GM20431 (cell line): ENCODE measurements around the gene SETD3.

Source experiments
- in situ Hi-C: fragments of 300-500 bp; cut with MseI, MboI; formaldehyde crosslinking; loops from one replicate; pipeline ENCODE4 v1.15.0; 2020; ENCODE audit warnings: low sequenced_read_pairs; ENCODE audit not compliant: unreplicated experiment

The SETD3 gene

DNA sequence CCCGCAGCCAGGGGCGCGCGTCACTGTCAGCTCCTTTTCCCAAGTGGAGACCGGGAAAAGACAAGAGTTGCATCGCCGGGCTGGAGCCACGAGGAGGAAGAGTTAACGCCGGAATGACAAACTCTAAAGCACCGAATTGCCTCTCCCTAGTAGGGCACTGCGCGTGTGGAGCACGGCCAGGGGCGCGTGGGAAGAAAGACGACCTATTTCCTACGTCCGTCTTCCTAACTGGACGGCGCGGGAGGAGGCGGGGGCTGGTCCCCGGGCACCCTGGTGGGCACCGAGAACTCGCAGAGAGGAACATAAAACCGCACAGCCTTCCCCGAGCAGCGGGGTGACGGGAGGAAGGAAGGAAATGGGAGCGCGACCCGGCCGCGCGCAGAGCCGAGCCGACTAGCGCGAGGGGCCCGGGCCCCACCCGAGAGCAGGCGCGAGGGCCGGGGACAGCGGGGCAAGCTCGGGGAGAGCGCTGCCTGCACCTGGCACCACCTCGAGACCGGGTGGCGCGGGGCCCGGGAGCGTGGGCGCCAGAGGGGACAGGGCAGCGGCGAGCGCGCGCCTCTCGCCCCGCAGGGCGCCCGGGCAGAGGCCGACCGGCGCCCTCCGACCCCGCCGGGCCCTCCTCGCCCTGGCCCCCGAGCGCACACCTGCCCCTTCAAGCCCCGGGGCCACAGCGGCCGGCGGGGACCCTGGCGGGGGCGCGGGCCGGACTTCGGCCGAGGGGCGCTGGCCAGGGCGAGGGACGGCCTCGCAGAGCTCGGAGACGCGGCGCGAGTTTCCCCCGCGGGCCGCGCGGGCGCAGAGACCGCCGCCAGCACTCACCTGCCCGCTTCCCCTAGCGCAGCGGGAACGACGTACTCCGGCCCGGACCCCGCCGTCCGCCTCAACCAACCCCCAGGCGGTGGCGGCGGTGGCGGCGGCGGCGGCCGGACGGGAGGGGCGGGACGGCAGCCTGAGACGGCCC is at the start of gene SETD3:
Gene SETD3, minus strand, starts transcription at position 954 of the 964 bp plus-strand sequence. CDS start 15,054 bp downstream, outside the sequence.
- in situ Hi-C loops, result no loop called here

DNA sequence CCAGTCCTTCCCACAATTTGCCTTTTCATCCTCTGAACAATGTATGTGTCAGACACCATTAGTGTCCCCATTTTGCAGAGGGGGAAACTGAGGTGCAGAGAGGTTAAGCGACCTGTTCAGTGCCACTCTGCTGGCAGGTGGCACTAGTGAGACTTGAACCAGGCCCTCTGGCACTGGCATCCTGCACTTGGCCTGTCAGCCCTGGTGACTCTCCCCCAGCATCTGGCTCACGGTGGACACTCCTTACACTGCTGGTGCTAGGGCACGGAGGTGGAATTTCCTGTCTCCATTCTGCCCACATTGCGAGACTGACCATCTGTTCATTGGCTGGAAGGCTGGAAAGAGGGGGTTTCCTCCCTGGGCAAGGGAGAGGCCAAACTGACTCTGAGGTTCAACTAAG is 49.2 kb upstream of the SETD3 start:
- in situ Hi-C loops, result loop anchor here (10.0 to 25.0 kb wide), 2 partner anchors 95 to 357 kb away; no protein-coding TSS in a partner anchor

DNA sequence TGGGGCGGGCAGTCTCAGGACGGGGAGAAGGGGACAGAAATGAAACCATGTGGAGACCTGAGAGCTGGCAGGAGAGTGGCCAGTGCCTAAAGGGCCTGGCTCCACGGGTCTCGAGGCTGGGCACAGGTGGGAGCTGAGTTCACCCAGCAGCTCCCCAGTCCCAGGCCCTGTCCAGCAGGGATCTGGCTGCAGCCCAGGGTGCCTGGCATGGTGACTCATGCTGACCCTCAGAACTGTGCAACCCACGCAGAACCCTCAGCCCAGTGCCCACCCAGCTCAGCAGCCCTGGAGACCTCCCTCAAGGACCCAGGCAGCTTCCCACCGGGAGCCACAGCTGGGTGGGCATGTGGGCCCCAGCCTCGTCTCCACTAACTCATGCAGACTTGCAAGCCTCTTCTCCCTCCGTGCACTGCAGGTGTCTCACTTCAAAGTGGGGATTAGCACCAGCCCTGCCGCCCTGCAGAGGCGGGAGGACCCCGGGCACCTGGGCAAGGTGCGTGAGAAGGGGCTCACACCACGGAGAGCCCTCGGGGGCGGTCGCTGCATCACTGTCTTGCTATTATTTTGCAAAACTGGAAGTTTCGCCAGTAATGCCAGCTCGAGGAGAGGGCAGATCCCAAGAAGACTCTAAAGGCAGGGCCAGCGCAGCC is 46.9 kb upstream of the SETD3 start:
- in situ Hi-C loops, result loop anchor here (25.0 kb wide), 1 partner anchor 360 kb away; no protein-coding TSS in a partner anchor

DNA sequence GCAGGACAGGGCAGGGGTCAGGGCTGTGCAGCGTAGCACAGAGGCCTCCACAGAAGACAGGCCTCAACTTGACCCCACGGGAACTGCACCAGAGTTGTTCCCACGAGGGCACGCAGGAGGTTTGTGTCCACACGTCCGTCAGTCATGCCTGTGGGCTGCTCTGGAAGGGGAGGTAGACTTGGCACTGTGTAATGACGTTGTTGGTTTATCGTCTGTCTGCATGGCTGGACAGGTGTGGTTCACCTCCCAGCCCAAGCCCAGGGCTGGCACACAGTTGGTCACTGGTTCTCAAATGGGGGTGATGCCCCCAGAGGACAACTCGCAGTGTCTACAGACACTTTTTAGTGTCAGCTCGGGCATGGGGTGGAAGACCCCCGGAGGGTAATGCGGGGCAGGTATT is 46.4 kb upstream of the SETD3 start:
- in situ Hi-C loops, result loop anchor here (25.0 kb wide), 1 partner anchor 360 kb away; no protein-coding TSS in a partner anchor

DNA sequence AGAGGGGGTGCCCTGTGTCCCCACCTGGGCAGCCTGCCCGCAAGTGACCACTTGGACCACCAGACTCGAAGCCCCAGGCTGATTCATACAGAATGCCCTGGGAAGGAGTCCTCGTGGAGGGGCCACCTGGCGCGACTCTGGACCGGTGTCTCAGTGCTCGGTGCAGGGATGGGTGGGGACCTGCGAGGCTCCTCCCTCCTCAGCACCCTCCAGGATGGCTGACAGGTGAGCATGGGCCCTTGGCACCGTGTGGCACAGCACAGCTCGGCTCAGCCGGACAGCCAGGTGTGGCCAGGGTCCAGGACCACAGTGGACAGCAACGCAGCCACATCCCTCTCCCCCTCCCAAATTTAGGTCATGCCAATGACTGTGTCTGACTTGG is 45.0 kb upstream of the SETD3 start:
- in situ Hi-C loops, result loop anchor here (25.0 kb wide), 1 partner anchor 362 kb away; no protein-coding TSS in a partner anchor

DNA sequence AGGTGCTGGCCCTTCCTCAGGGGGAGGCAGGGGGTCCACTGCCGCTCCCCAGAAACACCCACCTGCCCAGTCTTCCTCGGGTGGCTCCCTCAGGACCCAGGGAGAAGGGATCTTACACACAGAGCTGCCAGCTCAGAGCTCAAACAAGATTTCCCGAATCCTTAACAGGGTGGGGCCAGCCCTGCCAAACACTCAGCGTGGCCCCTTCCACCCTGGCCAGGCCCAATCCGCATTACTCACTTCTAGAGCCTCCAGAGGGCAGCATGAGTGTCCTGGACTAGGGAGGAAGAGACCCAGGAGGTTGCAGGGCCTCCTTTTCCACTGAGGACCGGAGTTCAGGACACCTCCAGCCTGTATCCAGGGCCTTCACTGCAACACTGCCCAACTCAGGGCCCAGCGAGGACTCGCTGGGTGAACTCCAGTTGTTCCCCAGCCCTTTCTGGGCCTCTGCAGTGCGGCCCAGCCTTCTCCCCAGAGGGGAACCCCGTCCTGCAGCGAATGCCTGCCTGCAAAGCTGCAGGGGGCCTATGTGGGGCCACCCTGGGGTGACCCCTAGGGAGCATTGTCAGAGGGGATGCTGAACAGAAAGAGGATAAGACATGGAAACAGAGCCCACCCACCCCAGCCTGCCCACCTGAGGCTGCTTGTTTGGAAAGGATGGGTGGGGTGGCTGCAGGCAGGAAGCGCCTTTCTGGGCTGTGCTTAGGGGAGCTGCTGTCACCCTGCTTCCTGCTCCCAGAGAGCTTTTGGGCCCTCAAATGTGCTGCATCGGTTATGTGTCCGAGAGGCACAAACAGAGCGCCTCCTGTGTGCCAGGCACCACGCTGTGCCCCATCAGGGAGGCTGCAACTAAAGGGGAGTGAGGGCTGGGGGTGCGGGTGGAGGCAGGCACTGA is 44.4 kb upstream of the SETD3 start:
- in situ Hi-C loops, result loop anchor here (25.0 kb wide), 1 partner anchor 362 kb away; no protein-coding TSS in a partner anchor

DNA sequence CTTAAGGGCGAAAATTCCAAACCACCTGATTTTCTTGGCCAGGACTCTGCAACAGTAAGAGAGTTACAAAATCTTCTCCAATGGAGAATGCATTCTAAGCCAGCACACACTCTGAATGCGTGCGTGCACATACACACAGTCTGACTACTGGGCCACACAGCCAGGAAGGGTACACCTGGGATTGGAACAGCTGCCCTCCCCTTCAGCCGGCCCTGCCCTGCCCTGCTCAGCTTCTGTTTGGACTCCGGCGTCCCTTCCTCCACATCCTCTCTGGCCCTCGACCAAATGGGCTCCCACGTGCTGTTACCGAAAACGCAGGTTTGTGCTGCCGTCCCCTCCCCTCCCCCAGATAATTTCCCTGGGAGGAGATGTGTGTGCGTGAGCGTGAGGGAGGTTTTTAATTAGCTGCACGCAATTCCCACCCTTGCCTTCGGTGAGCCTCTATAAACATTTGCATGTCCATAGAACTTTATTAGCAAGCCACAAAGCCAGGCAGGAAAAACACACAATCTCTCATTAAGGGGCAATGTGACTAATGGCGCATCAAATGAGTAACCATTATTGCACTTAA is 43.5 kb upstream of the SETD3 start:
- in situ Hi-C loops, result no loop called here

DNA sequence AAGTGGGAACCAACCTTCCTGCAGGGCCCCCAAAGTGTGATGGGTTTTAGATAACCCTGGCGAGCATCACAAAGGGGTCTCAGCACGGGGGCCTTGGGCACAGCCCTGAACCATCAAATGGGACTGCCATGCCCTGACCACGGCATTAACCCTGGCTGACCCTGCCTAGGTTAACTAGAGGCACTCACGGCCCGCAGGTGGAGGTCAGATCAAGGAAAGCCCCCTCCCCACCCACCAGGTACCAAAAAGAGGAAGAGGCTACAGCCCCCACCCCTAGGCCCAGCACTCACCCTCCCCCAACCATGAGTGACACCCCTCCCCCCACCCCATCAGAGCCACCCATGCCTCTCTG is 43.0 kb upstream of the SETD3 start:
- in situ Hi-C loops, result no loop called here

DNA sequence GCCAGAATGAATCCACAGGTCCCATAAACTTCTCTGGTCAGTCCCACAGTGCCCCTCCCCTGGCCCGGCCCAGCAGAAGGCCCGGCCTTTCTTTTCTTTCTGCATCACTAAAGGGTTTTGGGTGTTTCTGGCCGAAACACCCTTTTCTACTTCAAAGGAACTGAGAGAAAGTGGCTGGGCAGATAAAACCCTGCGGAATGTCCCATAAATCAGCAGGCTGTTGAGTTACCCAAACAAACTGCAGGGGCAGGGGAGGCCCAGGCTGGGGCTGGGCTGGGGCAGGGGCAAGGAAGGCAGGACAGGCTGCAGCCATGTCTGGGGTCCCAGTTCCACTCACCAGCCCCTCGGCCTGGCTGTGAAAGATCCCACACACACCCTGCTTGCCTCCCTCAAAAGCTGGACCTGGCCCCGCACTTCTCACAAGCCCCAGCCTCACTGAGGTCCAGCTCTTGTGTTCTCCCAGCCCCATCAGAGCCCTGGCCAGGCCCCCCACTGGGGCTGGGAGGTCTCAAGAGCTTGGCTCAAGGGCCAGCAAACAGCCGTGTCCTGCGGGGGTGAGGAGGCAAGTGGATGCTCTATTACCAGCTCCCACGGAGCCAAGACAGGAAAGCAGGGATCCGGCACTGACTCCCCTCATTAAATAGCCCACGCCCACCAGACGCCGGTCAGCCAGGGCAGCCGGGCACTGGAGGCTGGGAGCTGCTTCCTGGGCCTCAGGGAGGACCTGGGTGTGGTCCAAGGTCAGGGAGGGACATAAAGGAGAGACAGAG is 42.5 kb upstream of the SETD3 start:
- in situ Hi-C loops, result no loop called here

DNA sequence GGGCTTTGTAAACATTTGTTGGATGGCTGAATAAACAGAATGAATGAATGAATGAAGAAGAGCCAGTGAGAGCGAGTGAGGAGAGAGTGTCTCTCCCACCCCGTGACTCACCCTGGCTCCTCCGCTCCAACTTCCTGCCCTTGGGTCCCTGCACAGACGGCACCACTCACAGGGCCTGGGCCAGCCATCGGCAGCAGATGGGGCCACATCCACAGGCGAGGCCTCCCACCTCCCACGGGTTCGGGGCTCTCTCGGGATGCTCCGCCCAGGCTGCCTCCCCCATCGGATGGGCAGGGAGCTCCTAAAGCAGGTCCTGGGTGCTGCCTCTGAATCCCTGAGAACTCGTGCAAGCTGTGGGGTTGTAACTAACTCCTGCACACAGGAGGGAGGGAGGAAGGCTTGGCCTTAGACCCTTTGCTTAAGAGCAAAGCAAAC is 41.8 kb upstream of the SETD3 start:
- in situ Hi-C loops, result no loop called here

DNA sequence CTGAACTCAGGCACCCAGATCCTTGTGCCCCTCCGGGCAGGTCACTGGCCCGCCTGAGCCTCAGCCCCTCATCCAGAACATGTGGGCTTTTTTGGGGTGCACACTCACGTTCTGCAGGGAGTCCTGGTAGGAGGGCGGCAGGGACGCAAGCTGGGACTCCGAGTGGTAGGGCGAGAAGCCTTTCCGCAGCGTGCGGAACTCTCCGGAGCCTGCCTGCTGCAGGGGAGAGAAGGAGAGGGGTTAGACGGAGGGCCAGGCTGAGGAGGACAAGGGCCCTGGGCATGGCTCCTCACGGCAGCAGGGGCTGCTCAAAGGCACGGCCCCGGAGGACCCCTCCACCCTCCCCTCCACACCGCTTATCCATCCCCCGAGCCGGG is 41.4 kb upstream of the SETD3 start:
- in situ Hi-C loops, result no loop called here

DNA sequence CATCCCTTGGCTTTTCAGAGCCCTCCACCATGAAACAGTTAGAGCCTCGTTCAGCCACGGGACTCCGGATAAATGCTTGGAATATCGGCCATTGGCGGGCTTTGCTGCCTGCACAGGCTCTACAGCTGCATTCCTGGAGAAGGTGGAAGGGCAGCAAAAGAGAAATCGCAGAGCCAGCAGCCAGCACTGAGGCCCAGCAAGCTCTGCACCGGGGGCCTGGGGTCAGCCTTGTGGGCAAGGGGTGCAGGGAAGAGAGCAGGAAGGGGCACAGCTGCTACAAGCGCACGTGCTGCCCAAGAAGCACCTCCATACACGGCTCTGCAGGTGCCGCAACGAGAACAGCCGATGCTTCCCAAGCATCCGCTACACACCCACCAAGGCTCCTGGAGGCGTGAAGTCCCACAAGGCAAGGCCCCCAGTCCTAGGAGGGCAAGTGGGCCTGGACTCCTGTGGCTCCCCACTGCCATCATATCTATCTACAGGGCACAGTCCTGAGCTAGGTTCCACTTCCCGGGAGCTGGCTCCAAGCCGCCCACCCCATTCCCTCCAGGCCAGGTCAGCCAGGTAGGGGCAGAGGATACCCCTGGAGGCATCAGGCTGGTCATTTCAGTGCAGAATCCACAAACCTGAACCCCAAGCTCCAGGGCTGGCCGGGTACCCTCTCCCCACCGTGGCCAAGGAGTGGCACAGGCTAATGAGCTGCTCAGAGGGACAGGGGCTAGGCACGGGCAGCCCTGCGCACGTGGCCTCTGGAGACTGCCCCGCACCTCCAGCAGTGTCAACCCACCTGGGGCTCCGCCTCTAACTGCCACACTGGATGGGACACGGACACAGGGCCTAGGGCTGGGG is 40.7 kb upstream of the SETD3 start:
- in situ Hi-C loops, result no loop called here

DNA sequence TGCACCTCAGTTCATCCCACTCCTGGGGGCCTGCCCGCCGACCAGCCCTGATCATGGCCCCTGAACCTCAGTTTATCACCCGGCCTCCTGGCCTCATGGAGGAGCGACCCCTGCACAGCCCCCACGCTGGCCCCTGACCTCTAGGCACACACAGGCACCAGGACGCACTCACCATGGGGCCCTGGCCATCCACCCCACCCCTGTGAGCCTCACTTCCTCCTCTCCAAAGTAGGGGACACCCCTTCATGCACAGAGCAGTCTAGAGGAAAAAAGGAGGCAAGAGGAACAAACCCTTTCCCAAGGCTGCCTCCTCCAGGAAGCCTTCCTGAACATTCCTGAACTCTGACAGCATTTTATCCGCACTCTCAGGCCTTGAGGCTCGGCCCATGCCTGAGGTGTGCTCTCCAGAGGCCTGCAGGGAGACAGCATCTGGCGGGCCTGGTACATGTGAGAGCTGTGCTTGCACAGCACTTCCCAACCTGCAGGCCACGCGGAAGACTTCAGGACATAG is 40.0 kb upstream of the SETD3 start:
- in situ Hi-C loops, result no loop called here

DNA sequence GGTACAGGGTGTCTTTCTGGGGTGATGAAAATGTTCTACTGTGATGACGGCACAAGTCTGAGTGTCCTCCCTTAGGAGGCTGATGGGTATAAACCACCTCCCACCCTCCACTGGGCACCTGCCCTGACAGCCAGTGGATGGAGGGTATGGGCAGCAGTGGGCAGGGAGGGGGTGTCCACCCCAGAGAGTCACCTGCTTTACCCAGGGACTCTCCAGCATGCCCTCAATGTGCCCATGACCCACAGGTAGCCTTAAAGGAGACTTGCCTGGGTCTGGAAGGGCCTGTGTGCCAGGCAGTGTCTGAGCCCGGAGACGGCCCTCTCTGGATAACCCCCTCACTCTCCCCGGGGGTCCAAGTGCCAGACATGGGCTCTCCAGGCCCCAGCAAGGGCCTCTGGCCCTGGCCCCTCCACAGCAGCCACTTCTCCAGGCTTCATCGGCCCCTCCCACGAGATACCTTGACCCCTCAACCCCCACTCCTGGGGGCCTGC is 39.3 kb upstream of the SETD3 start:
- in situ Hi-C loops, result loop anchor here (10.0 kb wide), 1 partner anchor 115 kb away; no protein-coding TSS in a partner anchor

DNA sequence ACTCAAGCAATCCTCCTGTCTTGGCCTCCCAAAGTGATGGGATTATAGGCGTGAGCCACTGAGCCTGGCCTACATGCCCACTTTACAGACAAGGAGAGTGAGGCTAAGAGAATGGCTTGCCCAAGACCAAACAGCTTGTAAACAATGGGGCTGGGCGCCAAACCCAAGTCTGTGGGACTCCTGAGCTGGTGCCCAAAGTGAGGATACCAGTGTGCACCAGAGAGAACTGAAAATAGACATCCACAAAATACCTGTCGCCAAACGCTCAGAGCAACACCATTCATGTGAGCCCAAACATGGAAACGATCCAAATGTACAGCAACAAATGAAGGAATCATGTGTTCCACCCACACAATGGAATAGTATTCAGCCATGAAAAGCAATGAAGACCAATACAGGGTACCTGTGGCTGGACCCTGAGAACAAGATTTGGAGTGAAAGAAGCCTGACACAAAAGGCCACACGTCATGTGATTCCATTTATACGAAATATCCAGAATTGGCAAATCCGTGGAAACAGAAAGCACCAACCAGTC is 38.8 kb upstream of the SETD3 start:
- in situ Hi-C loops, result loop anchor here (10.0 kb wide), 1 partner anchor 115 kb away; no protein-coding TSS in a partner anchor

DNA sequence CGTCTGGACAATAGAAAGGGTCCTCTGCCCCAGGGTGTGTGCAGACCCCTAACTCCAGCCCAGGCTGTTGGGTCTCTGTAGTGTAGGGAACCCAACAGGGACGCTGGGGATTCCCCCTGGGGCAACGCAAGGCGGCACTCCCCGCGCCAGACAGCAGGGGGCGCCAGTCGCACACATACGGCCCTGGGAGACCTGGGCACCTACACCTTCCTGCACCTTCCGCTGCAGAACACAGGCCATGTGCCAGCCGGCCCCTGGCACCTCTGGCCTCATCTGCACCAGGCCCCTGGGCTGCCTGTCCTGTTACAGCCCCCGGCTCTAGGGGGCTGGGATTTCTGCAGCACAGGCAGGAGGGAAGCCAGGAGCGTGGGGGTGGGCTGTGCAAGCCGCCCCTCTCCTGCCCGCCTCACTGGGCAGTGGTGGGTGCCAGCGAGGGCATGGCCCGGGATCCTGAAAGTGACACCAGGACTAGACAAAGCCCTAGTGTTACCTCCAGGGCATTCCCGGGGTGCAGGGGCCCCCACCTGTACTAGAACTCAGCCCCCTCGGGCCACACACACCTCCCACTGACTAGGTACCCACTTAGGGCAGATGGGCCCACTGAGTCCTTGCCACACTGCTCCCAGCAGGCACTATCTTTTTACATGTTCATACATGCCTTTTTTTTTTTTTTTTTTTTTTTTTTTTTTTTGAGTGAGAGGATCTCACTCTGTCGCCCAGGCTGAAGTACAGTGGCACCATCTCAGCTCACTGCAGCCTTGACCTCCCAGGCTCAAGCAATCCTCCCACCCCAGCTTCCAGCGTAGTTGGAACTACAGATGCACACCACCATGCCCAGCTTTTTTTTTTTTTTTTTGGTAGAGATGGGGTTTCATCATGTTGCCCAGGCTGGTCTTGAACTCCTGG is 38.0 kb upstream of the SETD3 start:
- in situ Hi-C loops, result loop anchor here (10.0 kb wide), 1 partner anchor 116 kb away; no protein-coding TSS in a partner anchor
